ENCODE measurements around the gene FGFR3. TPM values are rescaled to one million over a fixed set of nuclear protein-coding genes. Genes with fewer than 3 reads are reported as not detected.
"Not testable (repeated sequence)": the region's sequence is repeated elsewhere in the genome, so short reads cannot be mapped to it uniquely, and the experiment has no call there.

The FGFR3 gene
- total RNA-seq, 1 donor from 2014 or later, result 5.4 TPM

GRCh38 chr4:1822568-1823544 is 29.8 kb downstream of the FGFR3 start:
- DNase-seq (ENCODE audit: low spot score) (no peak), ATAC-seq (no peak)
- intact Hi-C loops (cut with DNase I), result no loop called here

DNA sequence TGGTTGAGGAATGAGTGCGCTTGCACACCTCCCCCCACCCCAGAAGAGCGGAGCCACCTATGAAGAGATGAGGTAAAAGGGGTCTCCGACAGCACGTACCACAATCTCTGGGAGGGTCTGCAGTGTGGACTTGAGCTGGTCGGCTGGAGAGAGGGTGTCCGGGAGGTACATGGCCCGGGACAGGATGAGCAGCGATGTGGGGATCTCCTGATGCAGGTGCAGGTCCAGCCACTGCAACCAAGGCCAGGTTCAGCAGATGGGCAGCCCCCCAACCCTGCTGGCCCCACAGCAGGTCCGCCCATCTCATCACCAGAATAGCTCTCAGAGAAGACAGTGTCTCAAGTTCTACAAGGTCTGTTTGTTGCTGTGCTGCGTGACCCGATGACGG is 30.4 kb downstream of the FGFR3 start:
- intact Hi-C loops (cut with DNase I), result no loop called here
- ATAC-seq, result no peak
- DNase-seq (ENCODE audit: low spot score), result no peak

DNA sequence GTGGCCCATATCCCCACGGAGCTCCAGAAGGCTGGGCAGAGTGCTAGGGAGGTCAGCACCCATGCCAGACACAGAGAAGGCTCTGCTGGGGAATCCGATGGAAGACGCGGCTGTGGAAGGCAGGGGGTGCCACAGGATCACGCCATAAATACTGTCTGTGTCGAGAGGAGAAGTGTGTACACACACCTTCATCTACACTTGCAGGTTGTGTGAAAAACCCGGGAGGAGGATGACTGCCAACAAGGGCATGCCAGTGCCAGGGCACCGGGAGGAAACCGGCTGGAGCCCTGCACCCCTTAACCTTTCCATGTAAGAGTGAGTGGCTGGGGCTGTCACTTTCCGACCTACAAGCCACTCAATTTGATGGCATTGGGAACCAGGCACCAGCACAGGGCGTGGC is 31.7 kb downstream of the FGFR3 start:
- intact Hi-C loops (cut with DNase I), result no loop called here
- DNase-seq (ENCODE audit: low spot score), result no peak
- ATAC-seq, result no peak

GRCh38 chr4:1825326-1825725 is 32.2 kb downstream of the FGFR3 start:
- no peak for DNase-seq (ENCODE audit: low spot score)

GRCh38 chr4:1826531-1827350 is 33.6 kb downstream of the FGFR3 start:
- ATAC-seq, result no peak
- intact Hi-C loops (cut with DNase I), result no loop called here
- DNase-seq (ENCODE audit: low spot score), result no peak

More at GRCh38 chr4:1825326-1825725, 32.2 kb downstream of the FGFR3 start:
- ATAC-seq, result no peak
- intact Hi-C loops (cut with DNase I), result no loop called here

GRCh38 chr4:1830234-1830633 is 37.1 kb downstream of the FGFR3 start:
- DNase-seq (ENCODE audit: low spot score) (no peak), ATAC-seq (no peak)
- intact Hi-C loops (cut with DNase I), result loop anchor here (10.0 kb wide), 1 partner anchor 645 kb away; no protein-coding TSS in a partner anchor

DNA sequence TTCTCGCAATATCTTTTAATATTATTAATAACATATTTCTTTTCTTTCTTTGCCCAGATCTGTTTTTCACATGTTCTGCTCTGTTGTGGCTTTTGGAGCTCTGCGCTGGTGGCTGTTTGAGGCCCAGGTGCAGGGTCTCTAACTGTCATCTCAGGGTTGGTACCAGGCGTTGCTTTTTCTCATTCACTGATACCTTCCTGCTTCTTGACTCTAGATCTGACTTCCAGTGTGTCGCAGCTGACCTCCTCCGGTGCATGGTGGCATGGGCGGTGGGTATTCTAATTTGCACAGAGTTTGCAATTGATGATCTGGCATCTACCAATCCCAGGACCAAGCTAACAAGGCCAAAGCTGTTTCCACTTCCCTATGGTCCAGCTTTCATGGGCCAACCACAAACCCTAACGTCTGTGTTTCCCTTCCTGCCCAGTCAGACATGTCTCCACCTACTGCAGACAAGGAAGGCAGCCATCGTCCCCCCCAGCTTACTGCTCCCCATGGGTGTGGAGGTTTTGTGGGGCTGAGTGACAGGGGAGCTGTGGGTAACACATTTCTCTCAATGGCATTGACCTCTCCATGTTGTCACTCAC is 37.6 kb downstream of the FGFR3 start:
- DNase-seq (ENCODE audit: low spot score), result no peak
- ATAC-seq, result no peak
- intact Hi-C loops (cut with DNase I), result loop anchor here (10.0 kb wide), 1 partner anchor 646 kb away; no protein-coding TSS in a partner anchor

- intact Hi-C loops (cut with DNase I), result loop anchor here (10.0 kb wide), 1 partner anchor 647 kb away; no protein-coding TSS in a partner anchor
- DNase-seq (ENCODE audit: low spot score), result no peak
- ATAC-seq, result no peak
Observed at GRCh38 chr4:1831331-1831730, 38.2 kb downstream of the FGFR3 start.

DNA sequence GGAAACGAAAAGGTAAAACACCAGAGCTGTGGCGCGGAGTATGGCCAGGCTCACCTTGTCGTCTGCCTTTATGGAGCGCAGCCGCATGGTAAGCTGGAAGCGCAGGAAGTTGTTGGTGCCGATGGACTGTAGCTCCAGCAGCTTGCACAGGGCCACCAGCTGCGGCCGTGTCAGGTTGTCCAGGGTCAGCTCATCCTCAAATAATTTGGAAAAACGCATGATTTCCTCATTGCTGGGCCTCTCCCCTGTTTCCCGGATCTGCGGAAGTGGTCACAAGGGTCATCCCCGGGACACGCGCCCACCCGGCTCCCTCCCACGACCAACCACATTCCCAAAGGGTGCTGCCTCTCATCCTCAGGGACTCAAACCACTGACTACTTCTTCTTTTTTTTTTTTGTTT is 39.6 kb downstream of the FGFR3 start:
- ATAC-seq (no peak), DNase-seq (ENCODE audit: low spot score) (no peak)
- intact Hi-C loops (cut with DNase I), result loop anchor here (10.0 kb wide), 1 partner anchor 648 kb away; no protein-coding TSS in a partner anchor

DNA sequence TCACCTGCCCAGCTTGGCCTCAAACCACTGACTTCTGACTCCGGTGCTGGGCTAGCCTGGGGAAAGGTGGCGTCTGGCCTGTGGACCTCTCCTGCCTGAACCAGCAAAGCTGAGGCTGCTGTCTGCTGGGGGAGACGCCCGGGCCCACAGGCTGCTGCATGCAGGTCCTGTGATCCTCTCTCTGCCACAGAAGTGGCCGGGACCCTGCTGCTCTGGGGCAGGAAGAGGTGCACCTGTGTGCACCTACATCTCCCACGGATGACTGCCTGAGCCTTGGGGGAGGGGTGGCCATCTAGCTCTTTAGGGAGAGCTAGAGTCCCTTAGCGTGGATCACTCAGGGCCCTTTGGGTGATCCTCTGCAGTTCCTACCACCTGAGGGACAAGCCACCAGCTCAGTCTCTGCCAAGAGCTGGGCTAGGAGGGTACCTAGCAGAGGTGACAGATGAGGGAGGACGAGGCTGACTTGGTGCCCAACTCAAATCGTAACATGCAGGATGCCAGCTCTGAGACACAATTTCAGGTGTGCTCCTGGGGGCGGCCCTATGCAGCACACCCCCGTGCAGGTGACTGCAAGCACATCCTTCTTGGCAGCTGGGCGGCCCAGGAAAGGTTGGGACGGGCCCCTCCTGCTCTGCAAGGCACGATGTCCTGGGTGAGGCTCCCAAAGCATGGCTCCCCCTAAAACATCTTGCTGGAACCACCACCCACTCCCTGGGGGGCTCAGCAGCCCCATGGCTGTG is 40.4 kb downstream of the FGFR3 start:
- no peak for ATAC-seq

GRCh38 chr4:1834047-1834775 is 41.1 kb downstream of the FGFR3 start:
- ATAC-seq, result no peak
- DNase-seq (ENCODE audit: low spot score), result no peak
- intact Hi-C loops (cut with DNase I), result loop anchor here (10.0 kb wide), 1 partner anchor 649 kb away; no protein-coding TSS in a partner anchor

More for the DNA sequence above, 40.4 kb downstream of the FGFR3 start:
- DNase-seq (ENCODE audit: low spot score), result no peak
- intact Hi-C loops (cut with DNase I), result loop anchor here (10.0 kb wide), 1 partner anchor 649 kb away; no protein-coding TSS in a partner anchor

DNA sequence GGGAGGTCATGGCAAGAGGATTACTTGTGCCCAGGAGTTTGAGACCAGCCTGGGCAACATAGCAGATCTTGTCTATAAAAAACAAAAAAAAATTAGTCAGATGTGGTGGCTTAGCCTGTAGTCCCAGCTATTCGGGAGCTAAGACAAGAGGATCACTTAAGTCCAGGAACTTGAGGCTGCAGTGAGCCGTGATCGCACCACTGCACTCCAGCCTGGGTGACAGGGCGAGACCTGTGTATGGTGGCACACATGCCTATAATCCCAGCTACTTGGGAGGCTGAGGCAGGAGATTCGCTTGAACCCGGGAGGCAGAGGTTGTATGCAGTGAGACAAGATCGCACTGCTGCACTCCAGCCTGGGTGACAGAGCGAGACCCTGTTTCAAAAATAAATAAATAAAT is 42.7 kb downstream of the FGFR3 start:
- intact Hi-C loops (cut with DNase I), result loop anchor here (10.0 kb wide), 1 partner anchor 651 kb away; no protein-coding TSS in a partner anchor
- not testable (repeated sequence) for DNase-seq (ENCODE audit: low spot score); ATAC-seq

GRCh38 chr4:1836650-1837049 is 43.6 kb downstream of the FGFR3 start:
- intact Hi-C loops (cut with DNase I), result loop anchor here (10.0 kb wide), 1 partner anchor 652 kb away; no protein-coding TSS in a partner anchor
- ATAC-seq (no peak), DNase-seq (ENCODE audit: low spot score) (no peak)

GRCh38 chr4:1837069-1837468 is 44.0 kb downstream of the FGFR3 start:
- intact Hi-C loops (cut with DNase I), result loop anchor here (10.0 kb wide), 1 partner anchor 652 kb away; no protein-coding TSS in a partner anchor
- ATAC-seq (no peak), DNase-seq (ENCODE audit: low spot score) (no peak)

- no peak for DNase-seq (ENCODE audit: low spot score)
- ATAC-seq, result no peak
- intact Hi-C loops (cut with DNase I), result loop anchor here (10.0 kb wide), 1 partner anchor 654 kb away; no protein-coding TSS in a partner anchor
Observed at GRCh38 chr4:1839282-1839681, 46.2 kb downstream of the FGFR3 start.

- DNase-seq (ENCODE audit: low spot score) (no peak), ATAC-seq (peak; percentile 56)
- intact Hi-C loops (cut with DNase I), result no loop called here
Observed at GRCh38 chr4:1841201-1841886, 48.3 kb downstream of the FGFR3 start.

DNA sequence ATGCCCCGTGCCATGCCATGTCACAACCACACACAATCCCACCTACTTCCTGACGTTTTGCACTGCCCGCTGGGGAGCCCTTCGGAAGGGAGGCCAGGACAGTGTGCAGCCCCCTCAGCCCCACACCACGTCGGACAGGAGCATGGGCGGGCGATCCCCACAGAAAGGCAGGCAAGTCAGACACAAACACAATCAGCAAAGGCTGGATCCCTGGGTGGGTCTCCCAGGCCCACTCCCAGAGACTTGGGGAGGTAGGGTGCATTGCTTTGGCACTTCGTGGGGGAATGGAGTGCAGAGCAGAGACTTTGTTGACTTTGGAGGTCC is 48.8 kb downstream of the FGFR3 start:
- no peak for ATAC-seq
- no peak for DNase-seq (ENCODE audit: low spot score)
- intact Hi-C loops (cut with DNase I), result no loop called here

All from sciatic nerve (tissue), 2 donors.